PFSK-1 (cell line): ENCODE results near the gene UPF1.

Experiments
- POLR2AphosphoS5 ChIP-seq: IDR thresholded peaks from 2 replicates; pipeline ENCODE4 v1.6.1; 2012; ENCODE audit warnings: low read depth, mild to moderate bottlenecking, control low read depth, low read length, moderate library complexity
- REST ChIP-seq, 2 experiments: IDR thresholded peaks; 2 replicates each; pipeline versions ENCODE4 v1.6.1 to v1.8.0; 2011 to 2012; ENCODE audit warnings: low read depth in 2 of 2, low read length in 2 of 2, control low read depth in 1 of 2, inconsistent platforms in 1 of 2, mild to moderate bottlenecking in 1 of 2, moderate library complexity in 1 of 2; ENCODE audit not compliant: insufficient read depth in 1 of 2
- SIN3A ChIP-seq: IDR thresholded peaks from 2 replicates; pipeline ENCODE4 v1.6.1; 2012; ENCODE audit warnings: mild to moderate bottlenecking, low read length, moderate library complexity, borderline replicate concordance; ENCODE audit not compliant: insufficient read depth
- TAF1 ChIP-seq: IDR thresholded peaks from 2 replicates; pipeline ENCODE4 v1.6.1; 2012; ENCODE audit warnings: low read length, control low read depth, borderline replicate concordance; ENCODE audit not compliant: insufficient read depth

GRCh38 chr19:18790566-18791314, 41.0 kb upstream of the UPF1 start, which contains the start of gene COMP:
- TF ChIP-seq TAF1 (no peak), POLR2AphosphoS5 (no peak), REST (IDR thresholded peaks at IDR 0.05; ENCODE audit: insufficient read depth in 1 of 2, low read depth in 2 of 2, low read length in 2 of 2) (no peak), SIN3A (no peak)
